Measurements from ENCODE around the gene UBTD2.

Gene UBTD2

GRCh38 chr5:172194985-172195774, 88.4 kb downstream of the UBTD2 start:
- DNase-seq (ENCODE audit: low spot score) = no peak

DNA sequence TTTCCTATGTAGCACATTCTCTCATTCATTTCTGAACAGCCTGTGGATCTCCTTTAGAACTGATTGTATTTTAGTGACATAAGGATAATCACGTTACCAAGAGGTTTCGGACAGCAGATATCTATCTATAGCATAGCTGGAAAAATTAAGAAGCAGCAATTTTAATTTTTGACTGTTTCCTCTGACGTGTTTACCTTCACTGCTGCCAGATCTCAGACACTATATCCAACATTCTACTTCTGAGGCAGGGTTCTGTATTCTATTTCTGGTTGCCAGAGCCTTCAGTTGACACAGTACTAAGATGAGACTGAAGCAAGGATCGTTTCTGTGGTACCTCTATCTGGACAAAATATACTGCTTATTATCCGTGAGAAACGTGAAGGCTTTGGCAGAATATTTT, 89.7 kb downstream of the UBTD2 start, which contains the start of gene EFCAB9:
TSS of gene EFCAB9 (plus strand) at position 301 of the 400 bp plus-strand sequence. CDS start at position 302, 1 bp downstream.
- DNase-seq (ENCODE audit: low spot score) = no peak

DNA sequence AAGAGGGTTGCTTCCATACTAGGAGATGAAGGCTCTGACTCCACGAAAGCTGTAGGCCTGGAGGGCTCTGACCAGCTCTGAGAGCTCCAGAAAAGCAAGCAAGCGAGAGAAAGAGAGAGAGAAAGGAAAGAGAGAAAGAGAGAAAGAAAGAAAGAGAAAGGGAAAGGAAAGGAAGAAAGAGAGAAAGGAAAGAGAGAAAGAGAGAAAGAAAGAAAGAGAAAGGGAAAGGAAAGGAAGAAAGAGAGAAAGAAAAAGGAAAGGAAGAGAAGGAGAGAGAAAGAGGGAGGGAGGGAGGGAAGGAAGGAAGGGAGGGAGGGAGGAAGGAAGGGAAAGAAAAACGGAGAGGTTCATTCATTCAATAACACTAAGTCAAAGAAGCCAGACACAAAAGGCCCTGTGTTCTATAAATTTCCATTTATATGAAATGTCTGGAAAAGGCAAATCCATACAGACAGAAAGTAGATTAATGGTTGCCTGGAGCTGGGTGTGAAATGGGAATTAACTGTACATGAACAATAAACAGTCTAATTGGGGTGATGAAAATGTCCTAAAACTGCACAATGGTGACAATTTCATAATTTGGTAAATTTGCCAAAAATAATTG, 93.8 kb downstream of the UBTD2 start:
- DNase-seq (ENCODE audit: low spot score) = no peak

GRCh38 chr5:172188893-172189692, 94.5 kb downstream of the UBTD2 start:
- DNase-seq (ENCODE audit: low spot score) = no peak

DNA sequence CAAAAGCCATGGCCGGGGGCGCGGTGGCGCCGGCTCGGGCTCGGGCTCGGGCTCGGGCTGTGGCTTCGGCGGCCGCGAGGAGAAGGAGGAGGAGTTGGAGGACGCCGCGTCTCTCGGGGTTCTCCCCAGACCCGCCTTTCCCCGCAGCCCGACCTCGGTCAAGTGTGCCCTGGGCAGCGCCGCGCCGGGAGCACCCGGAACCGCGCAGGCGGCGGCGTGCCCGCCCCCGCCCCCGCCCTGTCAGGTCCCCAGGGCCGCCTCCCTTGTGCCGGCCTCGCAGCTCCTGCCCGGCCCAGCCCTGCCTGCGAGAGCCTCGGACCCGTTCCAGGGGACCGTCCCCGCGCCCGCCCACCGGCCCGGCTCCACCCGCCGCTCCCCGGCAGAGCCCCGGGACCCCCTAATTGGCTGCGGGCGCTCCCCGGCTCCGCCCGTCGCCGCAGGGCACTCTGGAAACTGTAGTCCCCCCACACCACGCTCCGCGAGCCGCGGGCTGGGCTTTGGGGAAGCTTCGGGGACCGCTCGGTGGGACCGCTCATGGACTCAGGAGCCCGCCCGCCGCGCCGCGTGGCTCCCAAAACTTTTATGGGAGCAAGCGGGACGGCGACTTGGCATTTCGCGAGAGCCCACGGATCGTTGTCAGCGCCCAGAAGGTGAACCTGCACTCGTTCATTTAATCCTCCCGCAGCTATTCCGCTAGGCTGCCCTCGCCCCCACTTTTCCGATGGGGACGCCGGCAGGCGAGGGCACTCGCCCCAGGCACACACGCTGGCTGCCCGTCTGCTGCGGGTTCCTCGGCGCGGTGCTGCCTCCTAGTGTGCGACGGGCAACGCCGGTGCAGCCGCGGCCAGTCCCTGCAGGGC, 95.3 kb downstream of the UBTD2 start, which contains the start of gene STK10:
TSS of gene STK10 (minus strand) at position 192 of the 860 bp plus-strand sequence. CDS start at position 10, 182 bp downstream.
- DNase-seq (ENCODE audit: low spot score) = peak; percentile 93

- peak; percentile 80 for DNase-seq (ENCODE audit: low spot score)
These were observed 96.2 kb downstream of the UBTD2 start for GRCh38 chr5:172187118-172188032.

DNA sequence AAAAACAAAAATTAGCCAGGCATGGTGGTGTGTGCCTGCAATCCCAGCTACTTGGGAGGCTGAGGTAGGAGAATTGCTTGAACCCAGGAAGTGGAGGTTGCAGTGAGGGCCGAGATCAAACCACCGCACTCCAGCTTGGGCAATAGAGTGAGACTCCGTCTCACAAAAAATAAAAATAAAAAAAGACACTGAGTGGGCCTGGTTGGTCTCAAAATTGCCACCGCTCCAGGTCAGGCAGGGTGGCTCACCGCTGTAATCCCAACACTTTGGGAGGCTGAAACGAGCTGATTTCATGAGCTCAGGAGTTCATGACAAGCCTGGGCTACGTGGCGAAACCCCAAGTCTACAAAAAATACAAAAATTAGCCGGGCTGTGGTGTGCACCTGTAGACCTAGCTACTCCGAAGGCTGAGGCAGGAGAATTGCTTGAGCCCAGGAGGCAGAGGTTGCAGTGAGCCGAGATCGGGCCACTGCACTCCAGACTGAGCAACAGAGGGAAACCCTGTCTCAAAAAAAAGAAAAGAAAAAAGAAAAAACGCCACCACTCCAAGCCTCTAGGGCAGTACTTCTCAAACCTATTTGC, 97.4 kb downstream of the UBTD2 start:
- no peak for DNase-seq (ENCODE audit: low spot score)

DNA sequence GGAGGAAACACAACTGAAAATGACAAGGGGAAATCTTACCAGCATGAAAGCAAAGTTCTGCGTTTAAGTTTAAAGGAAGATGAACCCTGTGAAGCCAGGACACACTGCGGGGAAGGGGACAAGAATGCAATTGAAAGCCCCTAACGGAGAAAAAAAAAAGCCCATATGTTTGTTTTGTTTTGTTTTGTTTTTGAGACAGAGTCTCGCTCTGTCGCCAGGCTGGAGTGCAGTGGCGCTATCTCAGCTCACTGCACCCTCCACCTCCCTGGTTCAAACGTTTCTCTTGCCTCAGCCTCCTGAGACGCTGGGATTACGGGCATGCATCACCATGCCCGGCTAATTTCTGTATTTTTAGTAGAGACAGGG, 98.5 kb downstream of the UBTD2 start:
- DNase-seq (ENCODE audit: low spot score) = no peak

GRCh38 chr5:172183881-172184280, 99.7 kb downstream of the UBTD2 start:
- DNase-seq (ENCODE audit: low spot score) = no peak

- DNase-seq (ENCODE audit: low spot score) = no peak
These were observed 101.3 kb downstream of the UBTD2 start for GRCh38 chr5:172182291-172182690.

DNA sequence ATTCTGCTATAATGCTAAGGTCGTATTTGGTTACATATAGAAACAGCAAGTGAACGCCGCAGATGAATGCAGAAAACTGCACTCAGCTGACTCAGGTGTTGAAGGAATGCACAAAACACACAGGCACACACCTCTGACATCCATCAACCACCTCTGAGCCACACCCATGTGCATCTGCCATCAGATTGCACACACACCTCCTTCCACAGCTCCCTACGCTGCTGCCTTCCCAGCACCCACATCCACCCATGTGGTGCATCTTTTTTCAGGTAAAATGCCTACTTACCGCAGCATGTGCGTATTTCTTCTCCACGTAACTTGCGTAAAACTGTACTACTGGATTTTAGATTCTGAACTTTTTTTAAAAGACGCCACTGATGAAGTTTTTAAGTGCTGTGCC, 102.6 kb downstream of the UBTD2 start:
- peak; percentile 53 for DNase-seq (ENCODE audit: low spot score)

- DNase-seq (ENCODE audit: low spot score) = no peak
These were observed 104.3 kb downstream of the UBTD2 start for GRCh38 chr5:172178991-172179989.

DNA sequence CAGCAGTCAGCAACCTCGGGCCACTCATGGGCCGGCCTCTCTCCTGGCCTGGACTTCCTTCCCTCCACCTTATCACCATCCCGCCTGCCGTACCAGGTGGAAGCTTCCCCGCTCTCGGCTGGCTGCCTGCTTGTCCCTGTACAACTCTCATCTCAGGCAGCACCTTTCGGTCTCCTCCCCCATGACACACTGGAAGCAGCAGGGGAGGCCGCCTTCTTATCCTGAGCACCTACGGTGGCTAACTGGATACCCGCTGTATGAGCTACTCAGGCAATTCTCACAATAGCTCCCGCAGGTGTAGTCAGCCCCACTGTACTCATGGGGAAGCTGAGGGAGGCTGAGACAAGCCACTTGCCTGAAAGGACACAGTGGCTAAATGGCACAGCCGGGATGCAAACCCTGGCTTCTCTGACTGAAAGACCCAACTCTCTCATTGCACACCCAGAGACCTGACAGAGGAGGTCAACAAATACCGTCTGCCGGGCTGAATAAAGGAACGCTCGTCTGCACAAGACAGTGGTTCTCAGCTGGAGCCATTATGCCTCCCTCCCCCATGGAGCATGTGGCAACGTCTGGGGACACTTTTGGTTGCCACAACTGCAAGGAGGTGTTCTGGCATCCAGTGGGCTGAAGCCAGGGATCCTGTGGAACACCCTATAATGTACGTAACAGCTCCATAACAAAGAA, 105.1 kb downstream of the UBTD2 start:
- DNase-seq (ENCODE audit: low spot score) = no peak

DNA sequence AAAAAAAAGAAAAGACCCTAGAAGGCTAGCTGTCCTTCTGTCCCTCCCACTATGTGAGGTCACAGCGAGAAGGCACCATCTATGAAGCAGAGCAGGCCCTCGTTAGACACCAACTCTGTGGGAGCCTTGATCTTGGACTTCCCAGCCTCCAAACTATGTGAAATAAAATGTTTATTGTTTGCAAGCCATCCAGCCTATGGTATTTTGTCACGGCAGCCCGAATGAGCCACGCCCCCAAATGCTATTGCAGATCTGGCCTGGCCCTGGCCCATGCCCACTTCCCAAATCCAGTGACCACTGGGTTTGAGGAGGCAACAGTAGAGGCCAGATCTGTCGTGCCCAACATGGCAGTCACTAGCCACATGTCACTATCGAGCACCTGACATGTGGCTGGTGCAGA, 106.4 kb downstream of the UBTD2 start:
- peak; percentile 76 for DNase-seq (ENCODE audit: low spot score)

DNA sequence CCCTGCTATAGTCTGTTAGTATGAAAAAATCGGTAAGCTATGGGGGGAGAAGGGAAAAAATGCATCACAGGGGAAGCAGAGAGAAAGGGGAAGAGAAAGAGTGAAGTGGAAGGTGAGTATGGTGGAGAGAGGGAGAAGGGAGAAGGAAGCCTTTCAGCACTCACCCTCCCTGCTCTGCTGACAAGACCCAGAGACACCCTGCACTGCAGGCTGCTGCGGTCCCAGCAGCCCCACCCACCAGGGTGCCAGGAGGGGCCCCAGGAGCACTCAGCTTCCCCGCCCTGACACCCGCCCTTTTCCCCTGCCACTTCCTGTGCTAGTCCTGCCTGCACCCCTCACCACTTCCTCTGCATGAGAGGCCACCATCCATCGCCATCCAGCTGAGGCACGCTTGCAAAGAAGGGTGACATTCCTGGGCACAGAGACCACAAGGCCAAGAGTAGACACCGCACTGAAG, 108.3 kb downstream of the UBTD2 start:
- peak; percentile 89 for DNase-seq (ENCODE audit: low spot score)

- peak; percentile 84 for DNase-seq (ENCODE audit: low spot score)
These were observed 109.9 kb downstream of the UBTD2 start for GRCh38 chr5:172173564-172174153.

DNA sequence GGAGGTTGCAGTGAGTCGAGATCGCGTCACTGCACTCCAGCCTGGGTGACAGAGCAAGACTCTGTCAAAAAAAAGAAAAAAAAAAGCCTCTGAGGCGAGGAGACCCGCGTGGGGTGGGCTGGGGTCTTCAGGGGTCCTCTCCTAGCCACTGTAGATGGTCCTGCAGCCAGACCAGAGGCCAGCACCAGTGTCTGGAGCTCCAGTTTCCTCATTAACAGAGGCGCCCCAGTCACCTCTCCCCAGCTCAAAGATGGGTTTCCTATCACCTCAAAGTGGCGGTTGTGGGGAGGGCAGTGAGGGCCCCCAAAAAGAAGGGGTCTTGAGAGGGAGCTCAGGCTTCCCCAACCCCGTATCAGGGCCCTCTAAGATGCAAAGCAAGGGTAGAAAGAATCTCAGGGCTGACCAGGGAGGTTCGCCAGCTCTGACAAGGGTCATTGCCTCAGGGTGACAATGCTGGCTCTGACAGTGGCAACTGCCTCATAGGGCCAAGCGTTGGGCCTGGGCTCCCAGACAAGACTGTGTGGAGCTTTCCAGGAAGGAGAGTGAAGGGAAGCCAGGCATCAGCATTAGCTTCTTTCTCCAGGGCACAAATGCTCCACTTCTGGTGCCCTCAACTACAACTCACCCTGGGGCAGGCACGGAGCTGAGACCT, 110.5 kb downstream of the UBTD2 start:
- no peak for DNase-seq (ENCODE audit: low spot score)

All from SW480 (cell line).